D721Med (cell line): ENCODE results near the gene ANKRD33B.

Experiments used
- DNase-seq: peaks from one replicate; pipeline ENCODE4 v3.0.0; 2011; ENCODE audit warnings: low spot score; ENCODE audit not compliant: insufficient read length
- FAIRE-seq: peaks from 2 replicates; lab custom pipeline; 2011; peaks lifted over from hg19 to GRCh38; lab: Jason Lieb, UNC
- CTCF ChIP-seq: IDR thresholded peaks from 2 replicates; pipeline ENCODE4 v1.5.1; 2012; ENCODE audit warnings: mild to moderate bottlenecking, control low read depth; ENCODE audit not compliant: insufficient read depth; ENCODE audit errors: missing control alignments

ANKRD33B gene

DNA sequence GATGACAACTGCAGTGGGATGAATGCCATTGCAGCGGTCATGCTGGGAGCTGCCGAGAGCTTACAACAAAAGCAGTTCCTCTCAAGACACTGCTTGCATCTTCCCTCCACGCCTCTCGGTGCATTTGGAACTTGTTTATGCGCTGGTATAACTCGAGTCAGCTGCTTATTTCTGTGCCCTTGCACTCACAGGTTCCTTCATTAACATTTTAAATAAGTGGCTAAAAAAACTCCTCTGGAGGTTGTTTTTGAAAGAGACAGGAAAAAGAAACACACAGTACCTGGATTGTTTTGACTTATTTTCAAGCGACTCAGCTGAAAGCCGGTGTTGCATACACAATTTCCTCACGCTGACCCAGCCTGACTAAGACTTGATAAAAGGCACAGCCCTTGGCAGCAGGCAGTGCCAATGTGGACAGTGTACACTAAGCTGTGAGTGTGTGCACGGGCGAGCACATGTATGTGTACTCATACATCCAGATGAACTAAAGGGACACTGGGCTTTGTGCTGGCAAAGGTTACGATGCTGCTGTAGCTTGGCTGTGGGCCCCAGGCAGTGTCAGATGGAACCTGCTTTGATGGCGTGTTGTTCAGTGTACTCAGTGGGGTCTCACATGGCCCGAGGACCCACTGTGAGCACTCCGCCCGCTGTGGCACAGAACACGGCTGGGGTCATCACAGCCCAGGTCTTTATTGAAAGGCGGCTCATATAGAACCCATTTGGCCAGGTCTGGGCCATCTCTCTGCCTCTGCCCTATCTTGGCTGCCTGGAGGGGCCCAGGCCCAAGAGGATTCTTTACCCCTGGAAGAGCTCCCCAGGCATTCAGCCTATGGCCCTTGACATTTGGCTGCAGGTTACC is 92.3 kb downstream of the ANKRD33B start:
- FAIRE-seq (no peak), DNase-seq (no peak)

GRCh38 chr5:10658265-10658664 is 94.4 kb downstream of the ANKRD33B start:
- TF ChIP-seq CTCF = no peak
- FAIRE-seq (no peak), DNase-seq (no peak)

More for the DNA sequence above, 92.3 kb downstream of the ANKRD33B start:
- TF ChIP-seq CTCF = no peak

DNA sequence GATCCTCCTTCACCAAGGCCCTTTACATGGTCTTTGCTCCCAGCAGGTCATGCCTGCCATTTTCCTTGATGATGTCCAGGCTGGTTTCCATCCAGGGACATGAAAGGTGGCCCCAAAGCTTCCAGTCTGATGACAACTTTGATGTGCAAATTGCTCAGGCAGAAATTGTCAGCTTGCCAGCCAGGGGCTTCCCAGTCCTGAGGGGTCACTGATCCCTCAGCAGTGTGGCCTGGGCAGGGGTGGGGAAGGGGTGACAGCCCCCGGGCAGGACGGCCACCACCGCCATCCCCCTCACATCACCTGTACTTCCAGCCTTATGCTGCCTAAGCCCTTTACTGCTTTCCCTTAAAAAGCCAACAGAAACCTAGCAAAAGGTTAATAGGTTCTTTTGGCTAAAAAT is 96.3 kb downstream of the ANKRD33B start:
- no peak for TF ChIP-seq CTCF
- DNase-seq (no peak), FAIRE-seq (no peak)

GRCh38 chr5:10660720-10661387 is 97.0 kb downstream of the ANKRD33B start:
- TF ChIP-seq CTCF = no peak
- no peak for DNase-seq
- FAIRE-seq = no peak

DNA sequence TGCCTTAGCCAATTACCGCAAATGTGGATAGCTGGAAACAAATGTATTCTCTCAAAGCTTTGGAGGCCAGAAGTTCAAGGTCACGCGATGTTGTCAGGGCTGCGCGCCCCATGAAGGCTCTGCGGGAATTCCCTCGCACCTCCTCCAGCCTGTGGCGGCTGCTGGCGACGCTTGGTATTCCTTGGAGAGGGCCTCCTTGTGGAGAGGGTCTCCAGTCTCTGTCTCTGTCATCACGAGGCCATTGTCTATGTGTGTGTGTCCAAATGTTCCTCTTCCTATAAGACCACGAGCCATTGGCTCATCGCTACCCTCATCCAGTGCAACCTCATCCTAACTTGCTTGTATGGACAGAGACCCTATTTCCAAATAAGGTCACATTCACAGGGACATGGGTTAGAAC is 97.5 kb downstream of the ANKRD33B start:
- TF ChIP-seq CTCF = no peak
- no peak for DNase-seq
- FAIRE-seq = no peak

DNA sequence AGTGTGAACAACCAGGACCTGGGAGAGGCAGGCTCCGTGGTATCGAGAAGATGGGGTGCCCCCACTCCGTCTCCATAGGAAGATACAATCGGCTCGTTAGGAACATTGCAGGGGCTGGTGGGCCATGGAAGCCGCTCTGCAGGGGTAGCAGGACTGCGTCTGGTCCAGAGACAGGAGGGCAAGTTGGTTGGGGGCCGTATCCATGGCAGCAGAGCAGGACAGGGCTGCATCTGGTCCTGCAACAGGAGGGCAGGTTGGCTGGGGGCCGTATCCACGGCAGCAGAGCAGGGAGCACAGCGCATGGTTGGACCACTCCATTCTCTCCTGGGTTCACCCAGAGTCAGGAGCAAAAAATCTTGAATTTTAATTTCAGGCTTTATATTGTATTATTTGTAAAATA is 98.2 kb downstream of the ANKRD33B start:
- no peak for DNase-seq
- no peak for TF ChIP-seq CTCF
- FAIRE-seq = no peak
